ENCODE data around the gene ATP2C2.

The ATP2C2 gene

GRCh38 chr16:84486551-84487235, 118.4 kb downstream of the ATP2C2 start:
- Histone ChIP-seq H3K27ac (ENCODE audit: low read depth, low read length, severe bottlenecking) (no peak overlapping the region), H3K36me3 (ENCODE audit: control insufficient read depth, insufficient read depth, low read length) (peaks cover 74% of the 10 kb centered on the region), H3K9me3 (ENCODE audit: control insufficient read depth, low read length) (no peaks in the 10 kb centered on the region), H3K4me3 (ENCODE audit: extremely low read depth, insufficient read depth, low read length, poor library complexity, severe bottlenecking) (no peak overlapping the region), H3K4me1 (ENCODE audit: control insufficient read depth, insufficient read depth, low read length, poor library complexity, severe bottlenecking) (no peaks in the 10 kb centered on the region)
- 93 to 98% methylated on average over 11 to 13 of the region's 17 CpGs for WGBS, 2 experiments (ENCODE audit: insufficient coverage in 2 of 2)

GRCh38 chr16:84487358-84487757, 119.0 kb downstream of the ATP2C2 start:
- WGBS, 2 experiments (ENCODE audit: insufficient coverage in 2 of 2): 91 to 96% methylated on average over 6 to 8 of the region's 8 CpGs
- H3K4me1 ChIP-seq (ENCODE audit: control insufficient read depth, insufficient read depth, low read length, poor library complexity, severe bottlenecking): no peaks in the 10 kb centered on the region
- H3K4me3 ChIP-seq (ENCODE audit: extremely low read depth, insufficient read depth, low read length, poor library complexity, severe bottlenecking): no peak overlapping the region
- H3K9me3 ChIP-seq (ENCODE audit: control insufficient read depth, low read length): no peaks in the 10 kb centered on the region
- peaks cover 74% of the 10 kb centered on the region for H3K36me3 ChIP-seq (ENCODE audit: control insufficient read depth, insufficient read depth, low read length)
- H3K27ac ChIP-seq (ENCODE audit: low read depth, low read length, severe bottlenecking): no peak overlapping the region

- H3K4me1 ChIP-seq (ENCODE audit: control insufficient read depth, insufficient read depth, low read length, poor library complexity, severe bottlenecking): no peaks in the 10 kb centered on the region
- 80 to 98% methylated on average over 7 of the region's 8 CpGs for WGBS, 2 experiments (ENCODE audit: insufficient coverage in 2 of 2)
- H3K4me3 ChIP-seq (ENCODE audit: extremely low read depth, insufficient read depth, low read length, poor library complexity, severe bottlenecking): no peak overlapping the region
- peaks cover 71% of the 10 kb centered on the region for H3K36me3 ChIP-seq (ENCODE audit: control insufficient read depth, insufficient read depth, low read length)
- no peak overlapping the region for H3K27ac ChIP-seq (ENCODE audit: low read depth, low read length, severe bottlenecking)
- peaks cover 13% of the 10 kb centered on the region for H3K9me3 ChIP-seq (ENCODE audit: control insufficient read depth, low read length)
Measured at GRCh38 chr16:84489131-84489530, 120.8 kb downstream of the ATP2C2 start.

GRCh38 chr16:84495506-84495905, 127.2 kb downstream of the ATP2C2 start:
- WGBS, 2 experiments (ENCODE audit: insufficient coverage in 2 of 2): 93 to 94% methylated on average over 11 of the region's 11 CpGs
- Histone ChIP-seq H3K9me3 (ENCODE audit: control insufficient read depth, low read length) (peaks cover 18% of the 10 kb centered on the region), H3K4me1 (ENCODE audit: control insufficient read depth, insufficient read depth, low read length, poor library complexity, severe bottlenecking) (peaks cover 6% of the 10 kb centered on the region), H3K36me3 (ENCODE audit: control insufficient read depth, insufficient read depth, low read length) (peaks cover 71% of the 10 kb centered on the region), H3K4me3 (ENCODE audit: extremely low read depth, insufficient read depth, low read length, poor library complexity, severe bottlenecking) (no peak overlapping the region), H3K27ac (ENCODE audit: low read depth, low read length, severe bottlenecking) (no peak overlapping the region)

- Histone ChIP-seq H3K9me3 (ENCODE audit: control insufficient read depth, low read length) (peaks cover 18% of the 10 kb centered on the region), H3K4me3 (ENCODE audit: extremely low read depth, insufficient read depth, low read length, poor library complexity, severe bottlenecking) (no peak overlapping the region), H3K36me3 (ENCODE audit: control insufficient read depth, insufficient read depth, low read length) (peaks cover 66% of the 10 kb centered on the region), H3K27ac (ENCODE audit: low read depth, low read length, severe bottlenecking) (no peak overlapping the region), H3K4me1 (ENCODE audit: control insufficient read depth, insufficient read depth, low read length, poor library complexity, severe bottlenecking) (peaks cover 6% of the 10 kb centered on the region)
- whole genome bisulfite sequencing, 2 experiments (ENCODE audit: insufficient coverage in 2 of 2): 96 to 100% methylated on average over 3 of the region's 3 CpGs
Measured at GRCh38 chr16:84496991-84497390, 128.7 kb downstream of the ATP2C2 start.

- Histone ChIP-seq H3K4me3 (ENCODE audit: extremely low read depth, insufficient read depth, low read length, poor library complexity, severe bottlenecking) (no peak overlapping the region), H3K4me1 (ENCODE audit: control insufficient read depth, insufficient read depth, low read length, poor library complexity, severe bottlenecking) (peaks cover 6% of the 10 kb centered on the region), H3K9me3 (ENCODE audit: control insufficient read depth, low read length) (peaks cover 17% of the 10 kb centered on the region), H3K36me3 (ENCODE audit: control insufficient read depth, insufficient read depth, low read length) (peaks cover 70% of the 10 kb centered on the region), H3K27ac (ENCODE audit: low read depth, low read length, severe bottlenecking) (no peak overlapping the region)
- 95 to 98% methylated on average over 11 to 14 of the region's 18 CpGs for WGBS, 2 experiments (ENCODE audit: insufficient coverage in 2 of 2)
Measured at GRCh38 chr16:84497418-84498222, 129.3 kb downstream of the ATP2C2 start.

GRCh38 chr16:84498223-84498610, 129.9 kb downstream of the ATP2C2 start:
- 100% methylated on average over 1 of the region's 2 CpGs for WGBS, 2 experiments (ENCODE audit: insufficient coverage in 2 of 2)
- H3K36me3 ChIP-seq (ENCODE audit: control insufficient read depth, insufficient read depth, low read length): peaks cover 65% of the 10 kb centered on the region
- H3K9me3 ChIP-seq (ENCODE audit: control insufficient read depth, low read length): peaks cover 11% of the 10 kb centered on the region
- peaks cover 9% of the 10 kb centered on the region for H3K4me1 ChIP-seq (ENCODE audit: control insufficient read depth, insufficient read depth, low read length, poor library complexity, severe bottlenecking)
- H3K4me3 ChIP-seq (ENCODE audit: extremely low read depth, insufficient read depth, low read length, poor library complexity, severe bottlenecking): no peak overlapping the region
- H3K27ac ChIP-seq (ENCODE audit: low read depth, low read length, severe bottlenecking): no peak overlapping the region

GRCh38 chr16:84498859-84499620, 130.7 kb downstream of the ATP2C2 start:
- Histone ChIP-seq H3K27ac (ENCODE audit: low read depth, low read length, severe bottlenecking) (no peak overlapping the region), H3K9me3 (ENCODE audit: control insufficient read depth, low read length) (peaks cover 5% of the 10 kb centered on the region), H3K4me3 (ENCODE audit: extremely low read depth, insufficient read depth, low read length, poor library complexity, severe bottlenecking) (no peak overlapping the region), H3K36me3 (ENCODE audit: control insufficient read depth, insufficient read depth, low read length) (peaks cover 58% of the 10 kb centered on the region), H3K4me1 (ENCODE audit: control insufficient read depth, insufficient read depth, low read length, poor library complexity, severe bottlenecking) (peaks cover 15% of the 10 kb centered on the region)
- 92 to 94% methylated on average over 12 of the region's 13 CpGs for WGBS, 2 experiments (ENCODE audit: insufficient coverage in 2 of 2)

GRCh38 chr16:84499638-84500037, 131.3 kb downstream of the ATP2C2 start:
- no peak overlapping the region for H3K4me3 ChIP-seq (ENCODE audit: extremely low read depth, insufficient read depth, low read length, poor library complexity, severe bottlenecking)

GRCh38 chr16:84500531-84500930, 132.2 kb downstream of the ATP2C2 start:
- H3K9me3 ChIP-seq (ENCODE audit: control insufficient read depth, low read length): no peaks in the 10 kb centered on the region
- H3K36me3 ChIP-seq (ENCODE audit: control insufficient read depth, insufficient read depth, low read length): peaks cover 44% of the 10 kb centered on the region
- no peak overlapping the region for H3K4me3 ChIP-seq (ENCODE audit: extremely low read depth, insufficient read depth, low read length, poor library complexity, severe bottlenecking)
- peaks cover 23% of the 10 kb centered on the region for H3K4me1 ChIP-seq (ENCODE audit: control insufficient read depth, insufficient read depth, low read length, poor library complexity, severe bottlenecking)
- H3K27ac ChIP-seq (ENCODE audit: low read depth, low read length, severe bottlenecking): no peak overlapping the region
- 94 to 99% methylated on average over 9 to 10 of the region's 13 CpGs for WGBS, 2 experiments (ENCODE audit: insufficient coverage in 2 of 2)

More at GRCh38 chr16:84499638-84500037, 131.3 kb downstream of the ATP2C2 start:
- WGBS, 2 experiments (ENCODE audit: insufficient coverage in 2 of 2): 86 to 88% methylated on average over 13 to 14 of the region's 15 CpGs
- Histone ChIP-seq H3K9me3 (ENCODE audit: control insufficient read depth, low read length) (peaks cover 3% of the 10 kb centered on the region), H3K27ac (ENCODE audit: low read depth, low read length, severe bottlenecking) (no peak overlapping the region), H3K36me3 (ENCODE audit: control insufficient read depth, insufficient read depth, low read length) (peaks cover 53% of the 10 kb centered on the region), H3K4me1 (ENCODE audit: control insufficient read depth, insufficient read depth, low read length, poor library complexity, severe bottlenecking) (peaks cover 15% of the 10 kb centered on the region)
